NT2/D1 (cell line): ENCODE data around the gene CREG2.

Source experiments
- YY1 ChIP-seq: IDR thresholded peaks from 2 replicates; pipeline ENCODE4 v1.6.1; 2011; ENCODE audit not compliant: insufficient read length, insufficient read depth
- ZNF274 ChIP-seq: IDR thresholded peaks from 2 replicates; pipeline ENCODE4 v1.6.1; 2011; ENCODE audit warnings: mild to moderate bottlenecking, low read depth, low read length

GRCh38 chr2:101388232-101388631, 929 bp upstream of the CREG2 start:
- no peak for TF ChIP-seq ZNF274
- no peak for TF ChIP-seq YY1
